Ishikawa (cell line): ENCODE results near the gene MCM8.

ENCODE experiments used
- CEBPB ChIP-seq: IDR thresholded peaks from 2 replicates; pipeline ENCODE4 v1.6.1; 2012
- CREB1 ChIP-seq: IDR thresholded peaks from 2 replicates; pipeline ENCODE4 v1.6.1; 2012; ENCODE audit warnings: low read depth
- EGR1 ChIP-seq: IDR thresholded peaks from 2 replicates; pipeline ENCODE4 v1.6.1; 2012
- EP300 ChIP-seq: IDR thresholded peaks from 2 replicates; pipeline ENCODE4 v1.6.1; 2012; ENCODE audit warnings: borderline replicate concordance
- TAF1 ChIP-seq: IDR thresholded peaks from 2 replicates; pipeline ENCODE4 v1.6.1; 2012; ENCODE audit warnings: low read depth, mild to moderate bottlenecking
- TEAD4 ChIP-seq: IDR thresholded peaks from 2 replicates; pipeline ENCODE4 v1.6.1; 2012
- YY1 ChIP-seq: IDR thresholded peaks from 2 replicates; pipeline ENCODE4 v1.6.1; 2012; ENCODE audit warnings: low read depth
- ZBTB7A ChIP-seq: IDR thresholded peaks from 2 replicates; pipeline ENCODE4 v1.6.1; 2012; ENCODE audit warnings: low read depth
- TF ChIP-seq, protein P1 (sequence below): IDR thresholded peaks from 2 replicates; pipeline ENCODE4 v1.6.1; 2012; ENCODE audit warnings: low read depth, mild to moderate bottlenecking
- TF ChIP-seq, protein P2 (sequence below): IDR thresholded peaks from 2 replicates; pipeline ENCODE4 v1.6.1; 2012

DNA sequence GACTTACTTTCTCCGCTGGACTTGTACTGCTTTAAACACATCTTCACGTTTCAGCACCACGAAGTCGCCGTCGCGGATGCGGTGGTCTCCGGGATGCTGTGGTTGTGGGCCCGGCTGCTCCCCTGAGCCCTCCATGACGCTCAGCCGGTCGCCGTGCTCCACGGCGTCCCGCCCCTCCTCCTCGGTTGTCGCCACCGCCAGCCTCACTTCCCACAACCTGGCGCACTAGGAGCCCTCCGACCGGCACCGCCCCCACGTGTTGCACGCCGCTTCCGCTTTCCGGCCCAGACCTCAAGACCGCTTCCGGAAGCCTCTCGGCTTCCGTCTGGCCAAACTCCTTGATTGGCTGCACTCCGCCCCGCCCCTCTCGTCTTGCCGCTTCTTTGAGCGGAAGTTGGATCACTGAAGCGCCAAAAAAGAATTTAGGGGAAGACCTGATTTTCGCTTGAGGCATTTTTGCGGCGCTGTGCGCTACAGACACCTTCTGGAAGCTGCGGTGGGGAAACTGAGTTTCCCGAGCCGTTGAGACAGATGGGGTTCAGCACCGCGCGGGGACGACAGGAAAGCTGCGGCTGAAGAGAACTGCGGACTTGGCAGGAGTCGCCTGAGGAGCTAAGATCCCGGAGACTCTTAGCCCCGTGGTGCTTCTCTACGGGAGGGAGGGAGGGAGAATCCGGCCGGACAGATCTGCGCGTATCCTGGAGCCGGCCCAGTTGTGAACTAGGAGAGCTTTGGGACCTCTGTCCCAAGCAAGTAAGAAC, at the start of gene MCM8, which contains the start of gene TRMT6:
- TF ChIP-seq, protein P1, sequence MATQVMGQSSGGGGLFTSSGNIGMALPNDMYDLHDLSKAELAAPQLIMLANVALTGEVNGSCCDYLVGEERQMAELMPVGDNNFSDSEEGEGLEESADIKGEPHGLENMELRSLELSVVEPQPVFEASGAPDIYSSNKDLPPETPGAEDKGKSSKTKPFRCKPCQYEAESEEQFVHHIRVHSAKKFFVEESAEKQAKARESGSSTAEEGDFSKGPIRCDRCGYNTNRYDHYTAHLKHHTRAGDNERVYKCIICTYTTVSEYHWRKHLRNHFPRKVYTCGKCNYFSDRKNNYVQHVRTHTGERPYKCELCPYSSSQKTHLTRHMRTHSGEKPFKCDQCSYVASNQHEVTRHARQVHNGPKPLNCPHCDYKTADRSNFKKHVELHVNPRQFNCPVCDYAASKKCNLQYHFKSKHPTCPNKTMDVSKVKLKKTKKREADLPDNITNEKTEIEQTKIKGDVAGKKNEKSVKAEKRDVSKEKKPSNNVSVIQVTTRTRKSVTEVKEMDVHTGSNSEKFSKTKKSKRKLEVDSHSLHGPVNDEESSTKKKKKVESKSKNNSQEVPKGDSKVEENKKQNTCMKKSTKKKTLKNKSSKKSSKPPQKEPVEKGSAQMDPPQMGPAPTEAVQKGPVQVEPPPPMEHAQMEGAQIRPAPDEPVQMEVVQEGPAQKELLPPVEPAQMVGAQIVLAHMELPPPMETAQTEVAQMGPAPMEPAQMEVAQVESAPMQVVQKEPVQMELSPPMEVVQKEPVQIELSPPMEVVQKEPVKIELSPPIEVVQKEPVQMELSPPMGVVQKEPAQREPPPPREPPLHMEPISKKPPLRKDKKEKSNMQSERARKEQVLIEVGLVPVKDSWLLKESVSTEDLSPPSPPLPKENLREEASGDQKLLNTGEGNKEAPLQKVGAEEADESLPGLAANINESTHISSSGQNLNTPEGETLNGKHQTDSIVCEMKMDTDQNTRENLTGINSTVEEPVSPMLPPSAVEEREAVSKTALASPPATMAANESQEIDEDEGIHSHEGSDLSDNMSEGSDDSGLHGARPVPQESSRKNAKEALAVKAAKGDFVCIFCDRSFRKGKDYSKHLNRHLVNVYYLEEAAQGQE: no peak
- TF ChIP-seq TAF1 (peak; percentile 69), ZBTB7A (no peak), EP300 (no peak), CEBPB (no peak), CREB1 (peak; percentile 55), TEAD4 (no peak), EGR1 (no peak), YY1 (no peak)
- TF ChIP-seq, protein P2, sequence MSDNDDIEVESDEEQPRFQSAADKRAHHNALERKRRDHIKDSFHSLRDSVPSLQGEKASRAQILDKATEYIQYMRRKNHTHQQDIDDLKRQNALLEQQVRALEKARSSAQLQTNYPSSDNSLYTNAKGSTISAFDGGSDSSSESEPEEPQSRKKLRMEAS: peak; percentile 97
